Measurements from ENCODE around the gene BTBD8. TPM values are rescaled to one million over a fixed set of nuclear protein-coding genes. Genes with fewer than 3 reads are reported as not detected.

Gene BTBD8
- total and polyA plus RNA-seq, 9 of the 15 experiments (the other 6 are each of a cell fraction or from before 2014, with no cell fraction given): 0.46 to 2.3 (median 1.2) TPM

DNA sequence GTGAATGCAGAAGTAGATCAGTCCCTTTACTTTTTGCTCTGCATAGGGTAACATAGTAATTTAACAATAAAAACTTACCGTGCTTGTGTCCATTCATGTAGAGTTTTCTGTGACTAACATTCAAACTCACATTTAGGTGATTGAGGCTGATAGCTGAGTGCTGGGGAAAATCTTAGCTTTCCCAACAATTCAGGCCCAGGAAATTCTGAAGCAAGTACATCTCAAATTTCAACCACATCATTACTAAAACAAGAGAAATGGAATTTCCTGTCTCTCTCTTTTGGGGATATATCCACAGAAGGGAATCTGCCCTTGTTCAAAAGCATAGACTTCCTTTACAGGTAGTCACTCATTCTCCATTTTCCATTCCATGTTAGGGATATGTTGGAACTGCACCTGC is 104.5 kb downstream of the BTBD8 start:
- ATAC-seq: no peak
- H3K79me2 ChIP-seq (ENCODE audit: control insufficient read depth, insufficient read depth, low read length): no peaks in the 10 kb centered on the region
- ChIA-PET POLR2A (no interaction called here), CTCF (ENCODE audit: low intra/inter-chr PET ratio) (no interaction called here)
- no peaks in the 10 kb centered on the region for H4K20me1 ChIP-seq (replicated peaks; ENCODE audit: control insufficient read depth, insufficient read depth, low read length)
- no peak overlapping the region for H3K9ac ChIP-seq (ENCODE audit: insufficient read depth in 1 of 2, low read depth in 2 of 2, low read length in 2 of 2)
- H3K36me3 ChIP-seq (ENCODE audit: control insufficient read depth, insufficient read depth, low read length): no peaks in the 10 kb centered on the region
- H3K4me1 ChIP-seq (replicated peaks in 1 of 2; ENCODE audit: control insufficient read depth in 2 of 2, insufficient read depth in 2 of 2, low read length in 2 of 2): no peaks in the 10 kb centered on the region
- H3K4me3 ChIP-seq: no peak overlapping the region
- no peak for DNase-seq (ENCODE audit: extremely low read depth in 1 of 4, low spot score in 3 of 4)
- no peaks in the 10 kb centered on the region for H3K9me3 ChIP-seq (replicated peaks; ENCODE audit: control insufficient read depth, insufficient read depth, low read depth, low read length)
- intact Hi-C loops (cut with micrococcal nuclease): loop anchor here (10.0 kb wide), 1 partner anchor 190 kb away; no protein-coding TSS in a partner anchor
- TF ChIP-seq KLF16 (IDR thresholded peaks at IDR 0.05) (no peak), FOXJ2 (tag; IDR thresholded peaks at IDR 0.05) (no peak), CREBBP (IDR thresholded peaks at IDR 0.05; ENCODE audit: low read depth, low read length) (no peak)
- TF ChIP-seq, protein P1, sequence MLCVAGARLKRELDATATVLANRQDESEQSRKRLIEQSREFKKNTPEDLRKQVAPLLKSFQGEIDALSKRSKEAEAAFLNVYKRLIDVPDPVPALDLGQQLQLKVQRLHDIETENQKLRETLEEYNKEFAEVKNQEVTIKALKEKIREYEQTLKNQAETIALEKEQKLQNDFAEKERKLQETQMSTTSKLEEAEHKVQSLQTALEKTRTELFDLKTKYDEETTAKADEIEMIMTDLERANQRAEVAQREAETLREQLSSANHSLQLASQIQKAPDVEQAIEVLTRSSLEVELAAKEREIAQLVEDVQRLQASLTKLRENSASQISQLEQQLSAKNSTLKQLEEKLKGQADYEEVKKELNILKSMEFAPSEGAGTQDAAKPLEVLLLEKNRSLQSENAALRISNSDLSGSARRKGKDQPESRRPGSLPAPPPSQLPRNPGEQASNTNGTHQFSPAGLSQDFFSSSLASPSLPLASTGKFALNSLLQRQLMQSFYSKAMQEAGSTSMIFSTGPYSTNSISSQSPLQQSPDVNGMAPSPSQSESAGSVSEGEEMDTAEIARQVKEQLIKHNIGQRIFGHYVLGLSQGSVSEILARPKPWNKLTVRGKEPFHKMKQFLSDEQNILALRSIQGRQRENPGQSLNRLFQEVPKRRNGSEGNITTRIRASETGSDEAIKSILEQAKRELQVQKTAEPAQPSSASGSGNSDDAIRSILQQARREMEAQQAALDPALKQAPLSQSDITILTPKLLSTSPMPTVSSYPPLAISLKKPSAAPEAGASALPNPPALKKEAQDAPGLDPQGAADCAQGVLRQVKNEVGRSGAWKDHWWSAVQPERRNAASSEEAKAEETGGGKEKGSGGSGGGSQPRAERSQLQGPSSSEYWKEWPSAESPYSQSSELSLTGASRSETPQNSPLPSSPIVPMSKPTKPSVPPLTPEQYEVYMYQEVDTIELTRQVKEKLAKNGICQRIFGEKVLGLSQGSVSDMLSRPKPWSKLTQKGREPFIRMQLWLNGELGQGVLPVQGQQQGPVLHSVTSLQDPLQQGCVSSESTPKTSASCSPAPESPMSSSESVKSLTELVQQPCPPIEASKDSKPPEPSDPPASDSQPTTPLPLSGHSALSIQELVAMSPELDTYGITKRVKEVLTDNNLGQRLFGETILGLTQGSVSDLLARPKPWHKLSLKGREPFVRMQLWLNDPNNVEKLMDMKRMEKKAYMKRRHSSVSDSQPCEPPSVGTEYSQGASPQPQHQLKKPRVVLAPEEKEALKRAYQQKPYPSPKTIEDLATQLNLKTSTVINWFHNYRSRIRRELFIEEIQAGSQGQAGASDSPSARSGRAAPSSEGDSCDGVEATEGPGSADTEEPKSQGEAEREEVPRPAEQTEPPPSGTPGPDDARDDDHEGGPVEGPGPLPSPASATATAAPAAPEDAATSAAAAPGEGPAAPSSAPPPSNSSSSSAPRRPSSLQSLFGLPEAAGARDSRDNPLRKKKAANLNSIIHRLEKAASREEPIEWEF (CRISPR knock-in tag; IDR thresholded peaks at IDR 0.05): no peak
- 0% methylated on average over 1 of the region's 1 CpG for WGBS (ENCODE audit: insufficient coverage, low coverage, missing lambda C conversion rate)
- H3K27ac ChIP-seq (ENCODE audit: extremely low read depth, low read depth, low read length): no peak overlapping the region
- H3K4me2 ChIP-seq (ENCODE audit: insufficient read depth, low read length): no peak overlapping the region
- peaks cover 2 to 4% of the 10 kb centered on the region in 2 experiments; a peak in 3 of 5 replicates for H3K27me3 ChIP-seq (ENCODE audit: control insufficient read depth in 2 of 2, insufficient read depth in 2 of 2, low read length in 2 of 2)
- H2AFZ ChIP-seq (ENCODE audit: low read depth, low read length): no peak overlapping the region
- no peak for FAIRE-seq
- no TSS peak for BruUV-seq (replicated peaks)
- H3K9me1 ChIP-seq (ENCODE audit: control insufficient read depth, insufficient read depth, low read length): no peaks in the 10 kb centered on the region
- in situ Hi-C loops (cut with MboI): no loop called here

Measured in K562 (cell line).